Measurements from ENCODE around the gene BTN1A1.

The BTN1A1 gene

GRCh38 chr6:26475823-26476729 is 24.0 kb upstream of the BTN1A1 start:
- DNase-seq, result peak in 1 of 51 donors; percentile 3

GRCh38 chr6:26476896-26477295 is 23.2 kb upstream of the BTN1A1 start:
- no peak for DNase-seq

- DNase-seq, result no peak
Observed at GRCh38 chr6:26477426-26477825, 22.7 kb upstream of the BTN1A1 start.

GRCh38 chr6:26478100-26478984 is 21.8 kb upstream of the BTN1A1 start:
- no peak for DNase-seq

- peak in 1 of 51 donors; percentile 27 for DNase-seq
Observed at GRCh38 chr6:26478985-26479278, 21.2 kb upstream of the BTN1A1 start.

- DNase-seq, result no peak
Observed at GRCh38 chr6:26482338-26482737, 17.8 kb upstream of the BTN1A1 start.

- DNase-seq, result no peak
Observed at GRCh38 chr6:26483727-26484126, 16.4 kb upstream of the BTN1A1 start.

GRCh38 chr6:26484161-26484560 is 15.9 kb upstream of the BTN1A1 start:
- no peak for DNase-seq

- no peak for DNase-seq
Observed at GRCh38 chr6:26485112-26485780, 14.9 kb upstream of the BTN1A1 start.

GRCh38 chr6:26486358-26486757 is 13.7 kb upstream of the BTN1A1 start:
- no peak for DNase-seq

- no peak for DNase-seq
Observed at GRCh38 chr6:26487466-26487865, 12.6 kb upstream of the BTN1A1 start.

GRCh38 chr6:26489996-26490964 is 9.8 kb upstream of the BTN1A1 start:
- no peak for DNase-seq

GRCh38 chr6:26491604-26492003 is 8.5 kb upstream of the BTN1A1 start:
- DNase-seq, result no peak

- DNase-seq, result no peak
Observed at GRCh38 chr6:26493258-26493657, 6.8 kb upstream of the BTN1A1 start.

GRCh38 chr6:26494117-26494516 is 6.0 kb upstream of the BTN1A1 start:
- no peak for DNase-seq

- no peak for DNase-seq
Observed at GRCh38 chr6:26495281-26495680, 4.8 kb upstream of the BTN1A1 start.

- no peak for DNase-seq
Observed at GRCh38 chr6:26497610-26498009, 2.5 kb upstream of the BTN1A1 start.

GRCh38 chr6:26501482-26501986 is 1.4 kb downstream of the BTN1A1 start:
- peak in 8 of 51 donors; percentile 2 to 21 (median 4) for DNase-seq

GRCh38 chr6:26502165-26502564 is 2.1 kb downstream of the BTN1A1 start:
- DNase-seq, result no peak

GRCh38 chr6:26502626-26503025 is 2.5 kb downstream of the BTN1A1 start:
- no peak for DNase-seq

GRCh38 chr6:26507658-26508057 is 7.6 kb downstream of the BTN1A1 start:
- DNase-seq, result no peak

Data from hypothalamus (tissue), 51 donors.